ENCODE measurements around the gene FHOD3. TPM values are rescaled to one million over a fixed set of nuclear protein-coding genes. Genes with fewer than 3 reads are reported as not detected.

FHOD3 gene
- total RNA-seq, 1 experiment from 2014 or later: 18.1 TPM

- H3K9me2 ChIP-seq (replicated peaks; ENCODE audit: low read length): no peaks in the 10 kb centered on the region
- H2AFZ ChIP-seq (ENCODE audit: low read length): no peak overlapping the region
- TF ChIP-seq, protein P1, sequence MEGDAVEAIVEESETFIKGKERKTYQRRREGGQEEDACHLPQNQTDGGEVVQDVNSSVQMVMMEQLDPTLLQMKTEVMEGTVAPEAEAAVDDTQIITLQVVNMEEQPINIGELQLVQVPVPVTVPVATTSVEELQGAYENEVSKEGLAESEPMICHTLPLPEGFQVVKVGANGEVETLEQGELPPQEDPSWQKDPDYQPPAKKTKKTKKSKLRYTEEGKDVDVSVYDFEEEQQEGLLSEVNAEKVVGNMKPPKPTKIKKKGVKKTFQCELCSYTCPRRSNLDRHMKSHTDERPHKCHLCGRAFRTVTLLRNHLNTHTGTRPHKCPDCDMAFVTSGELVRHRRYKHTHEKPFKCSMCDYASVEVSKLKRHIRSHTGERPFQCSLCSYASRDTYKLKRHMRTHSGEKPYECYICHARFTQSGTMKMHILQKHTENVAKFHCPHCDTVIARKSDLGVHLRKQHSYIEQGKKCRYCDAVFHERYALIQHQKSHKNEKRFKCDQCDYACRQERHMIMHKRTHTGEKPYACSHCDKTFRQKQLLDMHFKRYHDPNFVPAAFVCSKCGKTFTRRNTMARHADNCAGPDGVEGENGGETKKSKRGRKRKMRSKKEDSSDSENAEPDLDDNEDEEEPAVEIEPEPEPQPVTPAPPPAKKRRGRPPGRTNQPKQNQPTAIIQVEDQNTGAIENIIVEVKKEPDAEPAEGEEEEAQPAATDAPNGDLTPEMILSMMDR (conservative IDR thresholded peaks at IDR 0.05; ENCODE audit: low read depth, low read length): no peak
- TF ChIP-seq EZH2 (IDR thresholded peaks at IDR 0.05; ENCODE audit: low read length, unreplicated experiment) (no peak), EZH2phosphoT487 (IDR thresholded peaks at IDR 0.05; ENCODE audit: borderline replicate concordance, low read length) (no peak)
- no peak for DNase-seq
- H3K27ac ChIP-seq (ENCODE audit: low read length): no peak overlapping the region
- H3K27me3 ChIP-seq (ENCODE audit: low read length): no peaks in the 10 kb centered on the region
- H3K9me3 ChIP-seq (ENCODE audit: low read length): no peaks in the 10 kb centered on the region
- ATAC-seq: no peak
- H3K36me3 ChIP-seq (ENCODE audit: low read depth, low read length): no peaks in the 10 kb centered on the region
- BruUV-seq (replicated peaks): no TSS peak
- H4K20me1 ChIP-seq (ENCODE audit: low read length): no peaks in the 10 kb centered on the region
- no peak overlapping the region for H3K9ac ChIP-seq (ENCODE audit: low read length)
- no peaks in the 10 kb centered on the region for H3K4me1 ChIP-seq (ENCODE audit: insufficient read depth, low read length)
- no peak overlapping the region for H3K4me3 ChIP-seq (ENCODE audit: low read length)
- H3F3A ChIP-seq (ENCODE audit: low read length, unreplicated experiment): no peaks in the 10 kb centered on the region
- H3K79me2 ChIP-seq (ENCODE audit: low read length): no peaks in the 10 kb centered on the region
- H3K4me2 ChIP-seq (ENCODE audit: low read length): no peak overlapping the region
- intact Hi-C loops (cut with micrococcal nuclease): no loop called here
- CTCF ChIA-PET: no interaction called here
- POLR2A ChIA-PET (ENCODE audit: unreplicated experiment): no interaction called here
Observed at GRCh38 chr18:36559149-36559857, 261.8 kb downstream of the FHOD3 start.

GRCh38 chr18:36560187-36560586, 262.7 kb downstream of the FHOD3 start:
- Histone ChIP-seq H3K9ac (ENCODE audit: low read length) (no peak overlapping the region), H3K36me3 (ENCODE audit: low read depth, low read length) (no peaks in the 10 kb centered on the region), H3K4me1 (ENCODE audit: insufficient read depth, low read length) (no peaks in the 10 kb centered on the region), H3K4me3 (ENCODE audit: low read length) (no peak overlapping the region), H3K27ac (ENCODE audit: low read length) (no peak overlapping the region), H2AFZ (ENCODE audit: low read length) (no peak overlapping the region), H3K4me2 (ENCODE audit: low read length) (no peak overlapping the region), H3F3A (ENCODE audit: low read length, unreplicated experiment) (no peaks in the 10 kb centered on the region), H3K79me2 (ENCODE audit: low read length) (no peaks in the 10 kb centered on the region), H3K9me2 (replicated peaks; ENCODE audit: low read length) (no peaks in the 10 kb centered on the region), H4K20me1 (ENCODE audit: low read length) (no peaks in the 10 kb centered on the region), H3K27me3 (ENCODE audit: low read length) (no peaks in the 10 kb centered on the region), H3K9me3 (ENCODE audit: low read length) (no peaks in the 10 kb centered on the region)
- DNase-seq (no peak), ATAC-seq (no peak)
- POLR2A ChIA-PET (ENCODE audit: unreplicated experiment): interaction anchor here (0.7 kb wide), 1 partner anchor 432 kb away, joined by 5 read pairs; no protein-coding TSS in a partner anchor
- CTCF ChIA-PET: no interaction called here
- TF ChIP-seq EZH2 (IDR thresholded peaks at IDR 0.05; ENCODE audit: low read length, unreplicated experiment) (no peak), EZH2phosphoT487 (IDR thresholded peaks at IDR 0.05; ENCODE audit: borderline replicate concordance, low read length) (no peak)
- TF ChIP-seq, protein P1 (conservative IDR thresholded peaks at IDR 0.05; ENCODE audit: low read depth, low read length): no peak
- intact Hi-C loops (cut with micrococcal nuclease): no loop called here
- no TSS peak for BruUV-seq (replicated peaks)

DNA sequence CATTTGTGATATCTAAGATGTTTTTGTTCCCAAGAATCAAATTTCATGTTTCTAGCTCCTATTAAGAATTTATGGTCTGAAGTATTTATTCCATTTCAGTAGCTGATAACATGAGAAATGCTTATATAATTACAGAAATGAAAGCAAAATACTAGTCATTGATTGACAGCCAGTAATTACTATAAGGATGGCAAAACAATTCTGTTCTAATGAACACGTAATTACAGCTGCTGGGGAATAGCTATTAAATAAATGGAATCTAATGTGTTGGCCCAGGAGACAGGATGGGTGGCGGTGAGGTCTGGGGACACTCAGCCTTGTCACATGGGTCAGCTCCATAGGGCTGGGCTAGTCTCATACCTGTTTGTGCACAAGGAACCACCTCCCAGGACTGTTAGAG, 263.5 kb downstream of the FHOD3 start:
- ATAC-seq: no peak
- POLR2A ChIA-PET (ENCODE audit: unreplicated experiment): no interaction called here
- no peaks in the 10 kb centered on the region for H3K36me3 ChIP-seq (ENCODE audit: low read depth, low read length)
- no peak overlapping the region for H2AFZ ChIP-seq (ENCODE audit: low read length)
- intact Hi-C loops (cut with micrococcal nuclease): no loop called here
- H3K9ac ChIP-seq (ENCODE audit: low read length): no peak overlapping the region
- H3F3A ChIP-seq (ENCODE audit: low read length, unreplicated experiment): no peaks in the 10 kb centered on the region
- no peak for DNase-seq
- CTCF ChIA-PET: no interaction called here
- no peaks in the 10 kb centered on the region for H3K9me3 ChIP-seq (ENCODE audit: low read length)
- H3K27me3 ChIP-seq (ENCODE audit: low read length): no peaks in the 10 kb centered on the region
- no peaks in the 10 kb centered on the region for H4K20me1 ChIP-seq (ENCODE audit: low read length)
- no peaks in the 10 kb centered on the region for H3K9me2 ChIP-seq (replicated peaks; ENCODE audit: low read length)
- H3K4me2 ChIP-seq (ENCODE audit: low read length): no peak overlapping the region
- TF ChIP-seq, protein P1 (conservative IDR thresholded peaks at IDR 0.05; ENCODE audit: low read depth, low read length): no peak
- no peak for TF ChIP-seq EZH2 (IDR thresholded peaks at IDR 0.05; ENCODE audit: low read length, unreplicated experiment)
- TF ChIP-seq EZH2phosphoT487 (IDR thresholded peaks at IDR 0.05; ENCODE audit: borderline replicate concordance, low read length): no peak
- no peaks in the 10 kb centered on the region for H3K79me2 ChIP-seq (ENCODE audit: low read length)
- no peaks in the 10 kb centered on the region for H3K4me1 ChIP-seq (ENCODE audit: insufficient read depth, low read length)
- H3K4me3 ChIP-seq (ENCODE audit: low read length): no peak overlapping the region
- BruUV-seq (replicated peaks): no TSS peak
- H3K27ac ChIP-seq (ENCODE audit: low read length): no peak overlapping the region
